Kidney epithelial cell (primary cell): ENCODE results near the gene ABLIM1. TPM values are rescaled to one million over a fixed set of nuclear protein-coding genes. Genes with fewer than 3 reads are reported as not detected.

Source experiments
- DNase-seq: peaks from one replicate; pipeline ENCODE4 v3.0.0-alpha.2; 2010; ENCODE audit warnings: low read depth
- H3K27me3 ChIP-seq: 2 replicates; pipeline ENCODE4 v1.6.0; 2011; ENCODE audit warnings: low read length; ENCODE audit not compliant: control insufficient read depth, insufficient read depth
- H3K36me3 ChIP-seq: 2 replicates; pipeline ENCODE4 v1.5.1; 2011; ENCODE audit warnings: low read length; ENCODE audit not compliant: control insufficient read depth, insufficient read depth
- H3K4me3 ChIP-seq: 2 replicates; pipeline ENCODE4 v1.5.1; 2011; ENCODE audit warnings: low read depth, mild to moderate bottlenecking, control low read depth, low read length
- CTCF ChIP-seq: IDR thresholded peaks from 2 replicates; pipeline ENCODE4 v1.5.1; 2011; ENCODE audit warnings: mild to moderate bottlenecking, moderate library complexity, low read length, control low read depth, inconsistent platforms; ENCODE audit not compliant: insufficient read depth, poor library complexity, severe bottlenecking
- total RNA-seq: library from RNA; depleted of rRNA; stranded (reverse); fragments of >200 nt; gene quantifications from 2 replicates; pipeline ENCODE4 v1.2.3, GENCODE V29; 2015

Gene ABLIM1
- total RNA-seq, 1 donor from 2014 or later, result 41.9 TPM

GRCh38 chr10:114442091-114442630 is 215.9 kb downstream of the ABLIM1 start:
- no peak for TF ChIP-seq CTCF
- no peak overlapping the region for H3K4me3 ChIP-seq
- no peak for DNase-seq
- H3K36me3 ChIP-seq, result peaks cover 4% of the 10 kb centered on the region
- H3K27me3 ChIP-seq, result no peaks in the 10 kb centered on the region

- Histone ChIP-seq H3K4me3 (no peak overlapping the region), H3K36me3 (peaks cover 4% of the 10 kb centered on the region), H3K27me3 (no peaks in the 10 kb centered on the region)
- TF ChIP-seq CTCF, result no peak
- no peak for DNase-seq
These were observed 217.0 kb downstream of the ABLIM1 start for GRCh38 chr10:114441107-114441506.

- DNase-seq, result no peak
- no peaks in the 10 kb centered on the region for H3K27me3 ChIP-seq
These were observed 220.4 kb downstream of the ABLIM1 start for GRCh38 chr10:114437473-114438292.

GRCh38 chr10:114436941-114437340 is 221.1 kb downstream of the ABLIM1 start:
- Histone ChIP-seq H3K4me3 (no peak overlapping the region), H3K36me3 (peaks cover 1% of the 10 kb centered on the region), H3K27me3 (no peaks in the 10 kb centered on the region)
- DNase-seq, result no peak
- TF ChIP-seq CTCF, result no peak

More at GRCh38 chr10:114437473-114438292, 220.4 kb downstream of the ABLIM1 start:
- peaks cover 1% of the 10 kb centered on the region for H3K36me3 ChIP-seq
- TF ChIP-seq CTCF, result peak; percentile 54
- no peak overlapping the region for H3K4me3 ChIP-seq

- Histone ChIP-seq H3K4me3 (no peak overlapping the region), H3K36me3 (no peaks in the 10 kb centered on the region), H3K27me3 (no peaks in the 10 kb centered on the region)
- DNase-seq, result no peak
- no peak for TF ChIP-seq CTCF
These were observed 225.4 kb downstream of the ABLIM1 start for GRCh38 chr10:114432566-114433093.
